Activated T-helper 1 cell treated with anti-CD3 and anti-CD28 coated beads, Interleukin-2, amount 50 U/mL, for 16 hours (primary cell): ENCODE results near the gene IFRD2.

Experiments
- DNase-seq, 2 donors: peaks; one replicate each; pipeline ENCODE4 v3.0.0-alpha.2; 2020; ENCODE audit warnings: low read depth in 1 of 2, low spot score in 1 of 2

IFRD2 gene, protein sequence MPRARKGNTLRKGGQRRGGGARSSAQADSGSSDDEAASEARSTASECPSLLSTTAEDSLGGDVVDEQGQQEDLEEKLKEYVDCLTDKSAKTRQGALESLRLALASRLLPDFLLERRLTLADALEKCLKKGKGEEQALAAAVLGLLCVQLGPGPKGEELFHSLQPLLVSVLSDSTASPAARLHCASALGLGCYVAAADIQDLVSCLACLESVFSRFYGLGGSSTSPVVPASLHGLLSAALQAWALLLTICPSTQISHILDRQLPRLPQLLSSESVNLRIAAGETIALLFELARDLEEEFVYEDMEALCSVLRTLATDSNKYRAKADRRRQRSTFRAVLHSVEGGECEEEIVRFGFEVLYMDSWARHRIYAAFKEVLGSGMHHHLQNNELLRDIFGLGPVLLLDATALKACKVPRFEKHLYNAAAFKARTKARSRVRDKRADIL

DNA sequence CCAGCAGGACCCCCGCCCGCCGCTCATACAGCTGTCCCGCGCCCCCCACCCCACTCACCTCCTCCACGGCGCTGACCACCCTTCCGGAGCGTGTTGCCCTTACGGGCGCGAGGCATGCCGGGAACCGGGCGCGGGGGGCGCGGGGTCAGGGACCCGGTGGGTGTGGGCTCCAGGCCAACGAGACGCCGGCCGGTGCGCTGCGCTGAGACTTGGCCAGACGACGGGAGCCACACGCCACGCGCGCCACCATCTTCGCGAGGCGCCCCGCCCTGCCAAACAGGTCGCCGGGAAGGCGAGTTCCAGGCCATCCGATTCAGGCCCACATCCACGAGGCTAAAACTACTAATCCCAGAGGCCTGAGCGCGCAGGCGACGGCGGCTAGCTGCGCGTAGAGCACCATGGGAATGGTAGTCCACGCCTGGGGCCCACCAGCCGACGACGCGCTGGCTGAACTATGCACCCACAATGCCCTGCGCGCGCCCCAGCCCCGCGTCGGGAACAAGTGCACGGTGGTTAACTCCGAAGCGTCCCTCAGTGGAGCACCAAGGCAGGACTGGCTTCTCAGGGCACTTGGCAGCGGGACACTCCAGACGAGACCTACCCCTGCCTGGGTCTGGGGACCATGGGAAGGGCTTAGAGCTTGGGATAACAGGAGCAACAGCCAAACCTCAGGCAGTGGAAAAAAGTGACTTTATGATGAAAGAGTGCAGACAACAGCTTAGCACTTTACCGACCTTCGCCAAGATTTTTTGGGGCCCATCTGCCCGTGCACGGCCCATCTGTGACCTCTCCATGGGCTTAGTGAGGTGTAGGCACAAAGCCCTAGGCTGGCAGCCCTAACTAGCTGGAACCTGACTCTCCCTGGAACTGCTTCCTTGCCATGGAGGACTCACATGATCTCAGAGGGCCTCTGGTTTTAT lies at the start of gene IFRD2:
TSS of gene IFRD2 (minus strand) at position 271 of the 920 bp plus-strand sequence. CDS start at position 116, 155 bp downstream.
- DNase-seq: peak; percentile 90 to 93

GRCh38 chr3:50341537-50341936 lies 49.3 kb upstream of the IFRD2 start:
- no peak for DNase-seq

DNA sequence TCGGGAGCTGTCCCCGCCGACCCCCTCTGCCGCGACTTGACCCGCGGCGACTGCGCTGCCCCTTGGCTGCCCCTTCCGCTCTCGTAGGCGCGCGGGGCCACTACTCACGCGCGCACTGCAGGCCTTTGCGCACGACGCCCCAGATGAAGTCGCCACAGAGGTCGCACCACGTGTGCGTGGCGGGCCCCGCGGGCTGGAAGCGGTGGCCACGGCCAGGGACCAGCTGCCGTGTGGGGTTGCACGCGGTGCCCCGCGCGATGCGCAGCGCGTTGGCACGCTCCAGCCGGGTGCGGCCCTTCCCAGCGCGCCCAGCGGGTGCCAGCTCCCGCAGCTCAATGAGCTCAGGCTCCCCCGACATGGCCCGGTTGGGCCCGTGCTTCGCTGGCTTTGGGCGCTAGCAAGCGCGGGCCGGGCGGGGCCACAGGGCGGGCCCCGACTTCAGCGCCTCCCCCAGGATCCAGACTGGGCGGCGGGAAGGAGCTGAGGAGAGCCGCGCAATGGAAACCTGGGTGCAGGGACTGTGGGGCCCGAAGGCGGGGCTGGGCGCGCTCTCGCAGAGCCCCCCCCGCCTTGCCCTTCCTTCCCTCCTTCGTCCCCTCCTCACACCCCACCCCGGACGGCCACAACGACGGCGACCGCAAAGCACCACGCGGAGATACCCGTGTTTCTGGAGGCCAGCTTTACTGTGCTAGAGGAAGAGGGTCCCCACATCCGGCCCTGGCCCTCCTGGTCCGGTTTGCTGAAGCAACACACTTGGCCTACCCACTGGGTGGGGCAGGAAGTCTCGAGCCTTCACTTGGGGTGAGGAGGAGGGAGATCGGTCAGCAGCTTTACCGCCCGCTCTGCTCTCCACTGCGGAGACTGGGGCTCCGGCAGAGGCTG lies 48.5 kb upstream of the IFRD2 start, which contains the start of gene RASSF1:
TSS of gene RASSF1 (minus strand) at position 389 of the 882 bp plus-strand sequence. CDS start at position 358, 31 bp downstream.
- peak in 1 of 2 donors; percentile 47 for DNase-seq

- DNase-seq: no peak
Observed at GRCh38 chr3:50340147-50340447, 47.9 kb upstream of the IFRD2 start.

- no peak for DNase-seq
Observed at GRCh38 chr3:50339485-50340146, 47.4 kb upstream of the IFRD2 start.

- no peak for DNase-seq
Observed at GRCh38 chr3:50338965-50339364, 46.7 kb upstream of the IFRD2 start.

DNA sequence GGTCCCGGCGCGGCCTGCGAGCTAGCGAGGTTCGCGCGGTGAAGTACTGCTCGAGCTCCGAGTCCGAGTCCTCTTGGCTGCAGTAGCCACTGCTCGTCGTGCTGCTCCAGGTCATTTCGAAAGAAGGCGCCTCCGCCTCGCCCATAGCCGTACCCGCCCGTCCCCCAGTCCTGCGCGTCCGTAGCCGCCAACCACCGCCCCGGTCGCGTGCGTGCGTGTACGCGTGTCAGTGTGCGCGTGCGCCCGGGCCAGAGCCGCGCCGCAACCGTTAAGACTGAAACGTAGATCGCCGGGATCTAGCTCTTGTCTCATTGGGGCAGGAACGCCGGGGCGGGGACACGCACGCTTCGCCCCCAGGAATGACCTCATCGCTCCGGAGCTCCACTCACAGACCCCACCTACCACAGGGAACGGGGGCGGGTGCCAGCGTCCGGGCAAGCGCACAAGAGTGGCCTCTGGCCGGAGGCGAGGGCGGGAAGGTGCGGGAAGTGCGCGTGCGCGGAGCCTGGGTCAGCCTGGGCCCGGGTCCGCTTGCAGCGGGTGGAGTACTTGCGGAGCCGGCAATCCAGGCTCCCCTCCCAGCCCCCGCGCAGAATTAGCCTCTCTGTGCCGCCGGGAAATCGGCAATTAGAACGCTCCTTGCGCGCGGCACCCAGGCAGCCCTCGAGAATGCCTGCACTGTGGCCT lies 45.1 kb upstream of the IFRD2 start:
- DNase-seq: peak; percentile 82 to 91

- no peak for DNase-seq
Observed at GRCh38 chr3:50336452-50337174, 44.4 kb upstream of the IFRD2 start.

DNA sequence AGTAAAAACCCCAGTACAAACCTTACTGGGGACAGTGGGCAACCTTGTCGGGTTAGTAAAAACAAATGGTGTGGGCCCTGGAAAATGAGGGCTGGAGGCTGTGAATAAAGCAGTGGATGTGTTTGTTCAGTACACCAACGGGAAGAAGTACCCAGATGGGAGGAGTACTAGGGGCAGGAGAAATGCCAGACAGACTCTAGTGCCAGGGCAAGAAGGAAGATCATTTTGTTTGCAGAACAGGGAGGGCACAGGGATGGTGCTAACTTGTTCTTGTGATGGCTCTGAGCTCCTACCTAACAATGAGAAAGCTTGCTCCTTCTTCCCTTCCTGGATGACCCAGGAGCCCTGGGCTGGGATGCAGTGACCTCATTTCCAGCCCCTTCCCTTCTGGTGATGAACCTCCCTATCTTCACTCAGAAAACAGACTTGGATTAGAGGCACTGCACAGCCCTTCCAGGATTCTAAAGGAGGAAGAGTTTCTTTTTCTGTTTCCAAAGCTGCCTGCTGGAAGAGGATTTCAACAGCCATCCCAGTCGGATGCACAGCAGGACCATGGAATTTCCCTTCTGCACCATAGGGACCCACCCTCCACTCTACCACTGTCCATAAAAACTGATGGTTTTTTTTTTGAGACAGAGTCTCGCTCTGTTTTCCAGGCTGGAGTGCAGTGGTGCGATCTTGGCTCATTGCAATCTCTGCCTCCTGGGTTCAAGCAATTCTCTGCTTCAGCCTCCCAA lies 42.3 kb upstream of the IFRD2 start:
- DNase-seq: no peak

DNA sequence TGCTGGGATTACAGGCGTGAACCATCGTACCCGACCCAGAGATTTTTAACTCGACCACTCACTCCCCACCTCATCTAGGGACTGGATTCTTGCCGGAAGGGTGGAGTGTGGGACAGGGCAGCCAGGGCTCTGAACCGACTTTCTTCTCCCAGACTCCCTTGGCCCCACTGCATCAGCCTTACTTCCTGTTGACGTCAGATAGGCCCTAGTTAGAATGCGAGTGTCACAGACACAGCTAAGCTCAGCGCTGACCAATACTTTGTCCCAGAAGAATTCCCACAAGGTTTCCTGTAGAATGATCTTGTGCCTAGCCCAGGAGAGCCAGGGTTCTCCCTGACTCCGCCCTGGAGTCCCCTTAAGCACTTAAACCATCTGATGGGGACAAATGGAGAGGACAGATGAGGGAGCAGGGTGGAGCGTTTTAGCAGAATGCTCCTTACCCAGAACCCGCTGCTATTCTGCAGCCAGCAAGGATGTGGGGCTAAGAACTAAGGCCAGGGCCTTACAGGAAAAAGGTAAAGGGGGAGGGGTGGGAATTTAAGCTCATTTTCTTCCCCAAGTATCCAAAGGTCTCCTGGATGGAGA lies 41.6 kb upstream of the IFRD2 start:
- DNase-seq: no peak

DNA sequence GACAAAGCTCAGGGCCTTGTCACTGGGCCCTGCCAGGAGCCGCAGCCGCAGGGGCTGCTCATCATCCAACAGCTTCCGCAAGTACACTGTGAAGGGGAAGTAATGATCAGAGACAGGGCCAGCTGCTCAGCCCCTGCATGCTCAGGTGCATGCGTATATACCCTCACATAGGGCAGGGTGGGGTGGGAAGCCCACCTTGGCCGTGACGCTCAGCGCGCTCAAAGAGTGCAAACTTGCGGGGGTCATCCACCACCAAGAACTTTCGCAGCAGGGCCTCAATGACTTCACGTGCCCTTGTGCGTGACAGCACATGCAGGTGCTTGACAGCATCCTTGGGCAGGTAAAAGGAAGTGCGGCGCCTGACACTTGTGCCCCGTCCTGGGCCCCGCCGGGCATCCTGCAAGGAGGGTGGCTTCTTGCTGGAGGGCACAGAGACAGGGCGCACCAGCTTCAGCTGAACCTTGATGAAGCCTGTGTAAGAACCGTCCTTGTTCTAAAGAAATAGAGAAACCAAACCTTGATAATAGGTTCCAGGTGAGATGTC lies 39.2 kb upstream of the IFRD2 start:
- DNase-seq: no peak

- no peak for DNase-seq
Observed at GRCh38 chr3:50330330-50330729, 38.1 kb upstream of the IFRD2 start.

DNA sequence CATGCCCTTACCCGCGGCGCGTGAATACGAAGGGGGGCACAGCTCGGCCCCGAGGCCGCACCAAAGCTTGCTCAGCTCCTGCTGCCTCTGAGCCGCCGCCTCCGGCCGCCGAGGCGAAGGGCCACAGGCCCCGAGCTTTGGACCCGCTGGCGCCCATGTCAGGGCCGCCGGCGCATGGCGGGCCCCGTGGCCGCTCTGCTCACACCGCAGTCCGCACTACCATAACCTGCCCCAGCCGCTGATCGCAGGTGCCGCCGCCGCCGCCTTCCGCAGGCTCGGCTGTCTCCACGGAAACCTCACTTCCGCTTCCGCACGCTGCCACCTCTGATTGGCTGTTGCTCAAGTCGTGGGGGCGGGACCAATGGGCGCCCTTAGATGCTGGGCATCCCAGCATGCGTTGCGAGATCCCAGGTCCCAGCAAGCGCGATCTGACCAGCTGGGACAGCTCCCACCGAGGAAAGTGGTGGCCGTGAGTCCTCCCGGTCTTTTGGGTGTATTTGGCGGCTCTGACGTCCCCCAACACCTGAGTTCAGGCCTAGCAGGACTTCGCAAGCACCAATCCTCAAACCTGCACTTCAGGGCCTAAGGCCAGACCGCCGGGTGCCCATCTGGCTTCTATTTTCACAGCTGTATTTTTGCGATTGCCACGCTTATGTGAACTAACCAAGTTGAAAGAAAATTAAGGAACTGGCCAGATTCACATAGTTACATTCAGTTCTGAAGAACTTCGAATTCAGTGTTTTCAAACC lies 35.9 kb upstream of the IFRD2 start, which contains the start of gene TUSC2:
TSS of gene TUSC2 (minus strand) at position 281 of the 749 bp plus-strand sequence. CDS start at position 157, 124 bp downstream.
- DNase-seq: peak; percentile 90

GRCh38 chr3:50327129-50327528 lies 34.9 kb upstream of the IFRD2 start:
- no peak for DNase-seq

GRCh38 chr3:50326182-50326541 lies 33.9 kb upstream of the IFRD2 start:
- DNase-seq: no peak

- no peak for DNase-seq
Observed at GRCh38 chr3:50325497-50326181, 33.4 kb upstream of the IFRD2 start.

DNA sequence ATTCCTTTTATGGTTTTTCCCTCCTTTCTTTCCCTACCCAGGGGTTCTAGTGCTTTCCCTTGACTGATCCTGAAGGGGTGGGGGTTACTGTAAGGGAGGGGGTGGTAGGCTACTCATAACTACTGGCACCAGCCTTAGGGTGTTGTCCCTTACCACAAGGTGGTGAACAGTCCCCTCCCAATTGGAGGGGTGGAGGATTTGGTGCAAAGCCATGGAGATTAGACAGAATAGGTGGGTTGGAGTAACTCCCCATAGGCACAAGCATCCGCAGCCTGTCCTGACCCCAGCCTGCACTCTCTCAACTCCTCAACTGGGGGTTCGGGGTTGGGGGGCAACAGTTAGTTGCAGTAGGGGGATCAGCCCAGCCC lies 32.9 kb upstream of the IFRD2 start:
- DNase-seq: no peak
